Inferior parietal cortex (tissue), 1 donor: ENCODE data around the gene LY86.

Experiments
- DNase-seq: peaks from one replicate; pipeline ENCODE4 v3.0.0-alpha.2; 2016; ENCODE audit errors: extremely low spot score

Gene LY86

DNA sequence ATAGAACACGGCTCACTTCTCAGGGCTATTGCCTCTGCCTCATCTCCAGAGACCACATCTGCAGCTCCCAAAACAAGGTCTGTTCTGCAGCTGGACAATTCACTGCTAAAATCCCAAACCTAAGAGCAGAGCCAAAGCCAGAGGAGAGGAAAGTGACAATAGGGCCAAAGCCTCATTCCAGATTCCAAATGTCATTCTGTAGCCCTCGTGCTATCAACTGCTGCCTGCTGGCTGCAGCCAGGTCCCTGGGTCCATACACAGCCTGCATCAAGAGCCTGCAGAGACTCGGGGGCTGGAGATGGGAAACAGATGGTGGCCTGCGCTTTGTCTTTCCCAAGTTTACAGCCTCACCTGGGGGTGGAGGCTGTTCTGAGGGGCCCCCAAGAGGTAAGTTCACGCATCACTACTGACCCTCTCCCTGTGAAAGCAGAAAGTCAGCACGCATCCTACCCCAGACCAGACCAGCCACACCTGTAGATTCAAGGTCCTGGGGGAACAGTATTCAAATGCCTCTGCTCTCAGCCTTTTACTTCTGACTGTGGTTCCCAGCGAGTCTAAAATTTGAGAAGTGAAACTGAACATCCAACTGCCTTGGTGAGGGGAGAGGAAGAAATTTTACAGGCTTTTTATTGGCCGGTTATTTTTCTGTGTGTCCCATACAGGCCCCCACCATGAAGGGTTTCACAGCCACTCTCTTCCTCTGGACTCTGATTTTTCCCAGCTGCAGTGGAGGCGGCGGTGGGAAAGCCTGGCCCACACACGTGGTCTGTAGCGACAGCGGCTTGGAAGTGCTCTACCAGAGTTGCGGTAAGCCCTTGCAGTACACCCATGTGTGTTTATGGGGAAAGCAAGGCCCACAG, at the start of gene LY86:
LY86 (plus strand) TSS at position 657 of the 860 bp plus-strand sequence; CDS start at position 672, 15 bp downstream.
- DNase-seq: peak; percentile 33

DNA sequence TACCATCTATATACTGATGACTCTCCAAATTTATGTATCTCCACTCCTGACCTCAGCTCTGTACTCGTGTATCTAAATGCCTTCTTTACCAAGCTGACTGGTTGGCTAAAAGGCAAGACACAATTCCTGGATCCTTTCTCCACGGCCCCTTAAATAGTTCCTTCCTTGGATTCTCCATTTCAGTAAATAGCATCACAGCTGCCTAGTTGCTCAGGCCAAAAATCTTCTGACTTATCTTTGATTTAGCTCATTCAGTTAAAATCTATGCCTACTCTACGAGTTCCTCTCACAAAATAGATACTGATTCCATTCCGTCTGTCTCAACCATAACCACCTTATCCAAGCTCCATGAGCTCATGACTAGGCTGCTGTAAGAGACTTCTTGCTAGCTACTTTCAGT, 49.5 kb upstream of the LY86 start:
- DNase-seq: no peak

DNA sequence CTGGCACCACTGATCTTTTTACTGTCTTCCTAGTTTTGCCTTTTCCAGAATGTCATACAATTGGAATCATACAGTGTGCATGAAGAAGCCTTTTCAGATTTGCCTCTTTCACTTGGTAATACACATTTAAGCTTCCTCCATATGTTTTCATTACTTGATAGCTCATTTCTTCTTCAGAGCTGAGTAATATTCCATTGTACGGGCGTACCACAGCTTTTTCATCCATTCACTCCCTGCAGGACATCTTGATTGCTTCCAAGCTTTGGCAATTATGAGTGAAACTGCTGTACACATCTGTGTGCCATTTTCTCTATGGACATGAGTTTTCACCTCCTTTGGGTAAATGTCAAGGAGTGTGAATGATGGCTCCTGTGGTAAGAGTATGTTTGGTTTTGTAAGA, 46.2 kb upstream of the LY86 start:
- no peak for DNase-seq

DNA sequence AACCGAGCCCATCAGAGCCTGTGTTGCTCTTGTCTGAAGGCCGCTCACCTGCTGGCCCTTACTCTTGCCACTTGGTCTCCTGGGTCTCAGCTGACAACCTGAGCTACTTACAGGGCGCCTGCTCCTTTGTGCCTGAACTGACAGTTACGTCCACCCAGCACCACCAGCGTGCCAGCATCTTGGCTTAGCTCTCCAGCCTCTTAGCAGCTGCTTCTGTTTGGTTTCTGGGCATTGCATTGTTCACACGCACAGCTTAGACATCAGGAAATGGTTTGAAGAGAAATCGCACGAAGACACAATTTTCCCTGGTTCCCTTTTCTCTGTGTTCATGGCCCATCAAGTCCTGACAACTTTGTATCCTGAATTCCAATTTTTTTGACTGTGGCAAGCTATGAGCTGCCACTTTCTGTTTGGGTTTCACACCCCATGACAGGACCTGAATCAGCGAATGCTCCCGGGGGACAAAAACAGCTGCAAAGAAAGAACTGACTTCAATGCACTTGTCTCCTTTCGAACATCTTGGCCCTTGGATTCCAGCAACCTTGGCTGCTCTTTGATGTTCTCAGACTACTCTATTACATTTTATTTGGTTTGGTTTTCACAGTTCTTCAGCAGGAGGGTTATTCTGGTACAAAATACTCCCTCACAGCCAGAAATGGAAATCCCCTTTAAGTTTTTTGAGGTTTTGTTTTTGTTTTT, 45.2 kb upstream of the LY86 start:
- DNase-seq: no peak

DNA sequence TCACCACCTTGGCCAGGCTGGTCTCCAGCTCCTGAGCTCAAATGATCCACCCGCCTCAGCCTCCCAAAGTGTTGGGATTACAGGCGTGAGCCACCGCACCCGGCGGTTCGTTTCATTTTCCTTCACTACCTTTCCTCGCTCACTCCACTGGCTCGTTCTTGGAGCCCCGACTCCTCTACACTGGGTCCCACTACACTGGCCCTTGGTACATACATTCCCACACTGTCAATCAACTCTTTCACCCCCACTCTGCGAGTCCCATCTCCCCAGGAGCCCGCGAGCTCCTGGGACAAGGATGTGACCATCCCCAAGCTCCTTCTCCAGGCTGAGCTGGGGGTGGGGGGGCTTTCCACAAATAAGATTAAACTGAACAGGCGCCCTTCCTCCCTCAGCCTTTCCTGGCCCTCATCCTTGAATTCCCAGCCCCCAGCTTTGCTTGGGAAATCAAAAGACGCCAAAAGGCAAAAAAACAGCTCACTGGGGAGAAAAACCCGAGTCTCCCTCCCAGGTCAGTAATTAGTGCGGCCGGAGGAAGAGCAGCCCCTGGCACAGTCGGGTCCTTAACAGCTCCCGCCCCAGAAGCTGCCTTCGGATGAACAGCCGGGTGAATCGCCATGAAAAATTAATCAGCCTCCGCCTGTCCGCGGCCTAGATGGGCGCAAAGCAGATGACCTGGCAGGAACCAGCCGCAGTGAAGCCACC, 42.8 kb upstream of the LY86 start:
- no peak for DNase-seq

DNA sequence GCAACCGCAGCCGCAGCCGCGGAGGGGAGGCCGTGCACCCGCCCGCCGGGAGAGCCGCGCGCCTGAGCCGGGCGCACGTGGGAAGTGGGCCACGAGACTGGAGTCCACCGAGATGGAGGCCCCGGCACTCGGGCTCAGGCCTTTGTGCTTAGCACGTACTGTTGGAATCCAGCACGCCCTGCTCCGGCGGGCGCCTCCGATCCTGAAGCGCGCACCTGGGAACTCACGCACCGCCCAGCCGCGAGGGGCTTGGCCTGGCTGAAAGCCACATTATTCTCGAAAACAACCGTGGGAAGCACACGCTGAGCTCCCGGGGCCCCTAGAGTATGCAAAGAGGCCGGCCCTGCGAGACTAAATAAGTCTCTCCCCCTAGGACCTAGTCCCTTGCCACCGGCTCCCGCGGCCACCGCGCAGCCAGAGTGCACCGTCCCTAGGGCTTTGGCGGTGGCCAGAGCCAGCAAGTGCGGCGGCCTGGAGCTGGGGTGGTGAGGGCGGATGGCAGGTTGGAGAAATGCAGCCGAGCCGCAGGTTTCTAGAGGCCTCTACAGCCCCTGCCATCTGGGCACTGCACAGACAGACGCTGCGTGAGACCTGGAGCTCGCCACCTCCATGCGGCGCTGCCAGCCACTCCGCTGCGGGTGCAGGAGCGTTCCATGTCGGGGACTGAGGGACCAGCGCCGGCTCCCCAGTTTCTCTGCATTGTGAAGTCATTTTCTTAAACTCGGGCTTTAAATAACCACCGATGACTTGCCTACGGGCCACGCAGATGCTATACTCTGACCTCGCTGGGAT, 42.0 kb upstream of the LY86 start:
- DNase-seq: peak; percentile 9

DNA sequence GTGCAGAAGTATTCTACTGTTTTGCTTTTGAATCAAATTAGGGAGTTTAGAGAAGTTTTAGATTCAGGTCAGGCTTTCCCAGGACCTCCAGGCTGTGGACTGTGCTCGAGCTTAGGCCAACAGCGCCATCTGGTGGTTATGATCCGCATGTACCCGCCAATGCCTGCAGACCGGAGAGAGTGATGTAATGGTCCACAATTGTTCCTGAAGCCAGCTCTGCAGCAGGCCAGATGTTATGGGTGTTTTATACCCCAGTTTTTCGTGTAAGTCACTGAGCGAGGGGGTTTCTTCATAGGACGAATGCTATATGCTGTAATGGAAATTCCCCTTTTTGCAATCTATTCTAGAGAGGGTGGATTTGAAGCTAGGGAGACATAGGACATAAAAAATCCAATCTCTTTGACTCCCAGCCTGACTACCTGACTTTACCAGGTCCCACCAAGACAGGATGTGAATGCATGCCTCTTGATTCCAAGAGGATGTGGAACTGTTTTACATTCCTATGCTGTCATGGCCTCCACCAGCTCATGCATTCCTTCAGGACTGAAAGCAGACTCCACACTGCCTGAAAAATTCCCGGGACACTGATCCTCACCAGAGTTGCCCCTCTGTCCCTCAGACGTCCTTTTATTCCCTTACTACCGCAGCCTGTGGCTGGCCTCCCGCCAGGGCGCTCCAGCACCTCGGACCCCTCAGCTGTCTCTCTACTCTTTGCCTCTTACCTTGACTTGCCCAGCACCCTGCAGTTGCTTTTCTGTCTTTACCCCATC, 41.2 kb upstream of the LY86 start:
- DNase-seq: peak; percentile 96

DNA sequence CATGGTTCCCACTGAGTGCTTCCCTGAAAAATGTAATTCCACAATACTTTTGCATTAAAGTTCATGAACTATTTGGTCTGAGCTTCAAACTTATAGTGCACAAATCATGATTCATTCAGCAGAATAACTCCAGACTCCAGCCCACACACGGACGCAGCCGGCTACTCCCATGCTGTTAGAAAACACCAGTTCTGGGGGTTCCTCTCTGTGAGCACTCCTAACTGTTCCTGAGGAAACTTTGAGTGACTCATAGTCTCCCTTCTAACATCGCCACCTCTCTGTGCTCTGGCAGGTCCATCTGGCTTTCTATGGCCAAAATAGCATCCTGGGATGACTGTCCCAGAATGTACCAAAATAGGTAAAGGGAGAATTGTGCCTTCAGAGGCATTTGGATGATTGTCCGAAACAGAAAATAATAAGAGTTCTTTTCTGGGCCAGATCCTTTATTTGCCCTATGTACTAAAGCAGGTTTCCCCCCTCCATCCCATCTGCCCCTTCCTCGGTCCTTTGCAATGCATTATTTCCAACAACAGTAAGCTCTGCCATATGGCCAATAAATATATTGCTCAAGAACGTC, 32.3 kb upstream of the LY86 start:
- DNase-seq: peak; percentile 66

DNA sequence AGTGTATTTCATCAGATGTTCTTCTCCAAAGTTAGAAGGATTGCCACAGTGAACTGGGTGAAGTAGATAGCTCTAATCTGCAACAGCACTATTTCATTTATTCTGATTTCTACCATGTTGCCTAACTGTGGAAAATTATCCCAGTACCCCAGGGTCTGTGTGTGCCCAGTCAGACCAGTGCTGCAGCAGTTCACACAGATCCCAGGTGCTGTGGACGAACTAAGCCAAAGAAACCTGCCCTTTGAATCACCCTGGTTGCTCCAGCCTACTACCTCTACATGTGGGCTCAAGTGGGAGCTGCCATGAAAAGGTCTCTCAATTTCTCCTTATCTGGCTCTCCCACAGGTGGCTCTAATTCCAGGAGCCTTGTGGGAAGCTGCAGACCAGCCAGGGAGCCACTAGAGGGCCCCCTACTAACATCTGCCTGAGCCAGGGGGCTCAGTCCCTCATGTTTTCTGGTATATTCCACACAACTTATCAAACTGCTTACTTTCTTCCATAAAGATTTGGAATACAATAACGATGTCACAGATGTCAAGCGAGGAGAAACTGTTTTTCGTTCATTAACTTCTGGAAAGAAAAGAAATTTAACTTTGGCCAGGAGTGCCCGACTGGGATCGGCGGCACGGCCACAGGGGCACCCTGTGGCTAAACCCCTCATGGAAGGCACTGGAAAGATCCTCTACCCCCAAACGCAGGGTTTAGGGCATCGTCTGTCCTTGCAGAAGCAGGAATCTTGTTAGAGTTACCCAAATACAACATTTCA, 31.6 kb upstream of the LY86 start:
- peak; percentile 34 for DNase-seq

DNA sequence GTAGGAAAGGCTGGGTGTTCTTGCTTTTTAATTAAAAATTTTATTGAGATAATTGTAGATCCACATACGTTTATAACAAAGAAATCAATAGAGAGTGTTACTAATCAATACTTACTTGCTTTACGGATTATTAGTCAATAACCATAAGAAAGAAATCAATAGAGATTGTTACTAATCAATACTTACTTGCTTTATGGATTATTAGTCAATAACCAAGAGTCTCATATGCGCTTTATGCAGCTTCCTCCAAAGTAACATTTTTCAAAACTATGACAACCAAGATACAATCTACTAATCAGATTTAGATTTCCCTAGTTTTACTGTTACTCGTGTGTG, 31.0 kb upstream of the LY86 start:
- no peak for DNase-seq

DNA sequence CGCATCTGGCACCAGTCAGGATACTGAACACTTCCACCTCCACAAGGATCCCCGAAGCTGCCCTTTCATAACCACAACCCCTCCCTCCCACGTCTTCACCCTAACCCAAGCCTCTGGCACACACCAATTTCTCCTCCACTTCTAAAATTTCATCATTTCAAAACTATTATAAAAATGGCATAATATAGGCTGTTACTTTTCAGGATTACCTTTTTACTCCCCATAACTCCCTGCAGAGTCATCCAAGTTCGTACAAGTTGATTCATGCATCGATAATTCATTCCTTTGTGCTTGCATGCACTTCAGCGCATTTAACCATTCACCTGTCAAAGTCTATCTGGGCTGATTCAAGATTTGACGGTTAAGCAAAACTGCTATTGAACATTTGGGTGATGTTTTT, 30.6 kb upstream of the LY86 start:
- DNase-seq: no peak

DNA sequence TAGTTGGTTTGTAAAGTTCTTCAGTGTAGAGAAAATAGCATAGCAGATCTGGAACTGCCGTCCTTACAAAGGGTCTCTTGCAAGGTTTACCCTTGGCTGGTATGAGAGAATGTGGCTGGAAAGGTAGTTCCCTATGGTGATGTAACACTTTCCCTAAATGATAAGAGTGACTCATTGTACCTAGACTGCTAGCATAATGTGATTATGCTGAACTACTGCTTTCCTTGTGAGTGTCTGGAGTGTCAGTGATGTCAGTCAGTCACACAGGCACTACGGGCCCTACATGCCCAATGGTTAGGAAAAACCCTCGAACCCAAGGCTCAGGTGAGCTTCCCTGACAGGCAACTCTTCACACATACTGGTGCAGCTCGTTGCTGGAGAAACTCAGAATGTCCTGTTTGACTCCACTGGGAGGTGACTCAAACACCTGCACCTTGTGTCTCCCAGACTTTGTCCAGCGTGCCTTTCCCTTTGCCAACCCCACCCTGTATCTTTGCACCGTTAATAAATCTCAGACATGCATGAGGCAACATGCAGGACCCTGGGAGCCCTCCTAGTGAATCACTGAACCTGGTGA, 28.4 kb upstream of the LY86 start:
- DNase-seq: no peak

DNA sequence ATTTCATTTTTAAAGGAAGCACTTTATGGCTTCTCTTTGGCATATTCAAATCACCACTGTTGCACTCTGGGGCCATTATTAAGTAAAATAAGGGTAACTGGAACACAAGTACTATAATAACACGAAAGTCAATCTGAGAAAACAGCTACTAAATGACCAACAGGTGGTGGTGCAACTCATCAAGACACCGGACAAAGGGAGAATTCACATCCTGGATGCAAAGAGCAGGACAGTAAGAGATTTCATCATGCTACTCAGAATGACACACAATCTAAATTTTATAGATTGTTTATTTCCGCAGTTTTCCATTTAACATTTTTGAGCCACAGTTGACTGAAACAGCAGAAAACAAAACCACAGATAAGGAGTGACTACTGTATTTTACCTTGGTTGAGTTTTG, 27.6 kb upstream of the LY86 start:
- DNase-seq: no peak

DNA sequence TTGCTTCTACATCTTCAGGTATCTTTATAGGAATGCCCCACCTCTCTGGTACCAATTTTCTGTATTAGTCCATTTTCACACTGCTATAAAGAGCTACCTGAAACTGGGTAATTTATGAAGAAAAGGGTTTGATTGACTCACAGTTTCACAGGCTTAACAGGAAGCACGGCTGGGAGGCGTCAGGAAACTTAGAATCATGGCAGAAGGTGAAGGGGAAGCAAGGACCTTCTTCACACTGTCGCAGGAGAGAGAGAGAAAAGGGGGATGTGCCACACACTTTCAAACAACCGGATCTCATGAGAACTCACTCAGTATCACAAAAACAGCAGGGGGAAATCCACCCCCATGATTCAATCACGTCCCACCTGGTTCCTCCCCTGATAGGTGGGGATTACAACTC, 24.4 kb upstream of the LY86 start:
- DNase-seq: no peak

DNA sequence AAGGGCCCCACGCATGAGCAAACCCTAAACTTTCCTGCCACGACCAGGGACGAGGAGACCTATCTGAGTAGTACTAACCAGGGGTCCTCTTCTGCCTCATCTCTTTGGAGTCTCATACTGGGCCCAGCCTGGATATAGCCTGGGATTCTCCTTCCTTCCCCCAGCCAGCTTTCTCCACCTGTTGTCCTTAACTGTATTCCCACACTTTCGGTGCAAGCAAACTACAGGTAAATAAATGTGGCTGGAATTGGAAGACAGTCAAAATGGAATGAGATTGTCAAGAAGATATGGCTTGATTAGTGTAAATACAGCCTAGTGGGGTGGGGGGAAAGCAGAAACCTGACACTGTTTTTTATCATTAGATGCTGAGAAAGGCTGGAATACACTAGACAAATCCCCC, 23.5 kb upstream of the LY86 start:
- DNase-seq: no peak

DNA sequence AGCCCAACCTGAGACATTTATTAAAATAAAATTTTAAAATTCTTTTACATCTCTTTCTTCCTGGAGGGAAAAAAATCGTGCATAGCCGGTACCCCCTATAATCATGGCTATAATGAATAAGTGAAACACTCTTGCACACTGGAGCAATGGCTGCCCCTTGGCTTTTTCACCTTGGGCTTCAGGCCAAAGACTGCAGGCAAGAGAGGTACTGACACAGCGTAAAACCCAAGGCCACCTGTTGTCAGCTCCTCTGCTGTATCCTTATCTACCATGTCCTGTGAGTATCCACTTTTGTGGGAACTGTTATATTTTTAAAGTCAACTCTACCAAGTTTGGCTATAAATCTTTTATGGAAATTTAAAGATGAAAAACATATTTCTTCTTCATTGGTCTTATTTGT, 23.0 kb upstream of the LY86 start:
- no peak for DNase-seq

DNA sequence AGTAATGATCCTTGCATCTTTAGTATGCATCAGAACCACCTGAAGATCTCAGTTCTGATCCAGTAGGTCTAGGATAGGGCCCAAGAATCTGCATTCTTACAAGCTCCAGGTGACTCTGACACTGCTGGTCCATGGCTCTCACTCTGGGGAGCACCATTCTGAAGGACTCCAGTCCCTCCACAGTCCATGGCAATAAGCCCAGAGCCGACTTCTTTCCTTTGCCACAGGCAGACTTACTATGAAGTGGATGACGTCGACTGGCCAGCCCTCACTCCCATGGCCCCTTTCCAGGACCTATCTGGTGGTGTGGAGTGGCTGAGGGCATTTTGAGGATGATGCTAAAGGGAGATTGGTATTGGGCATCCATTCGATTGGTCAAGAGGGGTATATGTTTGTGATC, 21.8 kb upstream of the LY86 start:
- DNase-seq: no peak

DNA sequence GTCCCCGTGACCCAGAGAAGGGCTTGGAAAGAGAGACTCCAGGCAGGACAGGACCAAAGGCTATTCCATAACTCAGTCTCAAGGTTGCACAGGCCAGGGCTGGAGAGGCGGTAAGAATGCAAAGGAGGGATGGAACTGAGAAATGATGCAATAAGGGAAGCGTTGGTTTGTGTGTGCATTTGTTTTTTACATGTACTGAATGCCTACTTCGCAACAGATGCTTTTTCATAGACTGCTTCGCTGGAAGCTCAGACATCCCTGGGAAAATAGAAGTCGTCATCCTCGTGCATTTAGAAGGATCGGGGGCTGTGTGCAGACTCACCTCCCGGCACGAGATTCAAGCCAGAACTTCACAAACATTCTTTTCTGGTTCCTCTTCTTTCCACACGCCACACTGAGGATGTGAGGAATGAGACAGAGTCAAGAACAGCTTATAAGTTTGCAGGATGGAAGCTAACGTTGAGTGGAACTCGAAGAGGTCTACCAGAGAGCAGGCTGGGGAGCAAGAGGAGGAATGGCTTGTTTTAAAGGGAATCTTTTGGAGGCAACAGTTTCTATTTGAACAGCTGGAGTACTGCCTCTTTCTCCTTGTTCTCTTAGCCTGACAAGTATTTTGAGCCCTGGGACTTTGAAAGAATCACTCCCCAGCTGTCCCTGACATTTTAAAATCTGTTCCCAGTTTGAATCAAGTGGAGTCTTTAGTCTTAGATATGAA, 19.3 kb upstream of the LY86 start:
- no peak for DNase-seq

DNA sequence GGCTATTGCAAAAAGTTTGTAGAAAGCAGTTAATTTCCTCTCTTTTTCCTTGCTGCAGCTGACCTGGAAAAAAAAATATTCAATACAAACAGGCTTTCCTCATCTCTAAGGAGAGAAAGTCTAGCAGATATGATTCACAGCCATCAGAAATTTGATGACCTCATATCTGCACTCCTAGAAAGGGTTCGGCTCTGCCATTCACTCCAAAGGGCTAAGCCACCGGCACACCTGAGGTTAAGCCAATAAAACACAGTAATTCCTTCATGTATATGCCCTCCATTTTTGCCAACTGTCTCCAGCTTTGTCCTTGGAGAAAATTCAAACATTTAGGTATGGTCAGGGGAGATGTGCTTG, 18.7 kb upstream of the LY86 start:
- DNase-seq: no peak
